ENCODE data around the gene LMLN.

DNA sequence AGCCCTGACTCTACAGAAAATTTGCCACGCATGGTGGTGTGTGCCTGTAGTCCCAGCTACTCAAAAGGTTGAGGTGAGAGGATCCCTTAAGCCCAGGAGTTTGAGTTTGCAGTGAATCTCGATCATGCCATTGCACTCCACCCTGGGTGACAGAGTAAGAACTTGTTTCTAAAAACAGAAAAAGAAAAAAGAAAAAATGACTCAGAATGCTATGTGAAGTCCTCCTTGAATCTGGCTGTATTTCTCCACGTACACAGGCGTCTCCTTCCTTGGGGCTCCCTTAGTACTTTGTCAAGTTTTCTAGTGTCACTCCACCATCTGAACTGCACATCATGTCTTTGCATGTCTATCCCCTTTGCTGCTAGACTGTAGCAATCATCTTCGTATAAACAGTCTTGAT is 104.4 kb downstream of the LMLN start:
- TF ChIP-seq, protein P1, sequence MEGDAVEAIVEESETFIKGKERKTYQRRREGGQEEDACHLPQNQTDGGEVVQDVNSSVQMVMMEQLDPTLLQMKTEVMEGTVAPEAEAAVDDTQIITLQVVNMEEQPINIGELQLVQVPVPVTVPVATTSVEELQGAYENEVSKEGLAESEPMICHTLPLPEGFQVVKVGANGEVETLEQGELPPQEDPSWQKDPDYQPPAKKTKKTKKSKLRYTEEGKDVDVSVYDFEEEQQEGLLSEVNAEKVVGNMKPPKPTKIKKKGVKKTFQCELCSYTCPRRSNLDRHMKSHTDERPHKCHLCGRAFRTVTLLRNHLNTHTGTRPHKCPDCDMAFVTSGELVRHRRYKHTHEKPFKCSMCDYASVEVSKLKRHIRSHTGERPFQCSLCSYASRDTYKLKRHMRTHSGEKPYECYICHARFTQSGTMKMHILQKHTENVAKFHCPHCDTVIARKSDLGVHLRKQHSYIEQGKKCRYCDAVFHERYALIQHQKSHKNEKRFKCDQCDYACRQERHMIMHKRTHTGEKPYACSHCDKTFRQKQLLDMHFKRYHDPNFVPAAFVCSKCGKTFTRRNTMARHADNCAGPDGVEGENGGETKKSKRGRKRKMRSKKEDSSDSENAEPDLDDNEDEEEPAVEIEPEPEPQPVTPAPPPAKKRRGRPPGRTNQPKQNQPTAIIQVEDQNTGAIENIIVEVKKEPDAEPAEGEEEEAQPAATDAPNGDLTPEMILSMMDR (IDR thresholded peaks at IDR 0.05): no peak
- no peak for TF ChIP-seq ZFX (IDR thresholded peaks at IDR 0.05; ENCODE audit: borderline replicate concordance)
